Stomach (tissue), 9 donors: ENCODE data around the gene MYZAP. TPM values are rescaled to one million over a fixed set of nuclear protein-coding genes. Genes with fewer than 3 reads are reported as not detected.

Experiments
- DNase-seq, 2 donors: peaks; one replicate each; pipeline versions ENCODE4 v3.0.0 to v3.0.0-alpha.2; 2013 to 2019
- H3K27ac ChIP-seq, 5 donors: fragments of 200-600 bp in 4 of 5; sonication (generic) in 4 of 5; one replicate each; pipeline ENCODE4 v1.5.1; 2013 to 2019; ENCODE audit warnings: mild to moderate bottlenecking in 1 of 5, moderate library complexity in 1 of 5
- H3K27me3 ChIP-seq, 3 donors: fragments of 200-600 bp; sonication (generic); one replicate each; pipeline ENCODE4 v1.5.1; 2017 to 2019; ENCODE audit warnings: mixed run types in 1 of 3
- H3K36me3 ChIP-seq, 4 donors: fragments of 200-600 bp; sonication (generic); 1 replicate in 3 of 4; 2 replicates in 1 of 4; pipeline ENCODE4 v1.5.1; 2016 to 2019
- H3K4me1 ChIP-seq, 4 donors: fragments of 200-600 bp; sonication (generic); one replicate each; pipeline ENCODE4 v1.5.1; 2016 to 2019
- H3K4me3 ChIP-seq, 4 donors: fragments of 200-600 bp; sonication (generic) in 3 of 4; one replicate each; pipeline ENCODE4 v1.5.1; 2016 to 2019; ENCODE audit warnings: mild to moderate bottlenecking in 1 of 4
- H3K9me3 ChIP-seq, 4 donors: fragments of 200-600 bp; sonication (generic); one replicate each; pipeline ENCODE4 v1.5.1; 2016 to 2019
- EP300 ChIP-seq: sonication (generic); formaldehyde crosslinking; IDR thresholded peaks from one replicate; pipeline ENCODE4 v1.6.1; 2017; ENCODE audit warnings: antibody characterized with exemption
- POLR2A ChIP-seq, 4 donors: fragments of 450-650 bp; IDR thresholded peaks; one replicate each; pipeline ENCODE4 v1.6.1; 2016; ENCODE audit warnings: antibody characterized with exemption in 4 of 4, control low read depth in 2 of 4, mild to moderate bottlenecking in 1 of 4, moderate library complexity in 1 of 4
- POLR2AphosphoS5 ChIP-seq, 3 donors: sonication (generic); formaldehyde crosslinking; IDR thresholded peaks; one replicate each; pipeline ENCODE4 v1.6.1; 2016; ENCODE audit warnings: antibody characterized with exemption in 3 of 3
- WGBS, 5 donors: extraction: QIAGEN DNeasy Blood & Tissue Kit in 3 of 5; methylation state at CpG; one replicate each; pipeline versions ENCODE4 v1.1.5 to v1.1.7; 2013 to 2018; 5-methylcytosine and 5-hydroxymethylcytosine counted together
- intact Hi-C: fragments of 100-400 bp; cut with DNase I; formaldehyde crosslinking; loops from one replicate; pipeline ENCODE4 v1.15.1; 2023; ENCODE audit warnings: low total_unique reads
- polyA plus RNA-seq, 3 donors: library from polyadenylated mRNA; stranded (reverse); fragments of 200-250 nt; gene quantifications; one replicate each; pipeline ENCODE4 v1.2.3, GENCODE V29; 2013
- total RNA-seq, 5 donors: library from RNA; depleted of rRNA; stranded (reverse); fragments of >200 nt; gene quantifications; one replicate each; pipeline versions ENCODE4 v1.1.0 to v1.2.3, GENCODE V29; 2014 to 2016
- TF ChIP-seq, protein P1 (sequence below), 7 experiments: fragments of 450-650 bp in 4 of 7; fragments of 200-600 bp in 3 of 7; sonication (generic) in 3 of 7; IDR thresholded peaks; one replicate each; pipeline ENCODE4 v1.5.1; 2016 to 2019; ENCODE audit warnings: antibody characterized with exemption in 7 of 7, control low read depth in 2 of 7, mild to moderate bottlenecking in 1 of 7
- donor health status: healthy with polysubstance abuse.
- donor health status: Bipolar disorder and iron deficiency.
- donor health status: healthy.

Gene MYZAP
- total and polyA plus RNA-seq, 8 donors, result 9.4 to 59.8 (median 20.9) TPM; not detected in 1

DNA sequence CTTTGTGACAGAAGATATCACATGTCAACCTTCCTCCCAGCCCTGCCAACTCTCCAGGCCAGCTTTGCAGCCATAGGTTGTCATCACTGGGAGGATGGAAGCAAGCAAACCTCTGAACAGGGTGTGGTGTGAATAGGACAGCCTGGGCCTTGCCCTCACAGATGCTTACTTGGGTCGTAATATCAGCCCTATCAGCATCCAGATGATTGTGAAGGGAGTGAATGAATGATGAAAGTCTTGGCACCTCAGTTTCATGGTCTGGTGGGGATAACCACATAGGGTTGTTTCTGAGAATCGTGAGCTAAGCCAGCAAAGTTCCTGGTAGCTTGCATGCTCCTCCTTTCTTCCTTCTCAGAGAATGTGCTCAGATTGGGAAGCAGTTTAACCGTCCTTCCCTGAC lies 59.7 kb downstream of the MYZAP start:
- Histone ChIP-seq H3K4me3 (no peak overlapping the region), H3K9me3 (no peaks in the 10 kb centered on the region), H3K4me1 (peaks cover 0 to 17% (median 6%) of the 10 kb centered on the region in 4 donors), H3K27ac (no peak overlapping the region), H3K27me3 (no peaks in the 10 kb centered on the region), H3K36me3 (peaks cover 0 to 7% (median 3%) of the 10 kb centered on the region in 4 donors)
- WGBS, 5 donors, result 83 to 90% (median 84%) methylated on average over 3 of the region's 3 CpGs
- TF ChIP-seq POLR2AphosphoS5 (IDR thresholded peaks at IDR 0.05) (no peak), EP300 (no peak), POLR2A (IDR thresholded peaks at IDR 0.05) (no peak)
- TF ChIP-seq, protein P1, sequence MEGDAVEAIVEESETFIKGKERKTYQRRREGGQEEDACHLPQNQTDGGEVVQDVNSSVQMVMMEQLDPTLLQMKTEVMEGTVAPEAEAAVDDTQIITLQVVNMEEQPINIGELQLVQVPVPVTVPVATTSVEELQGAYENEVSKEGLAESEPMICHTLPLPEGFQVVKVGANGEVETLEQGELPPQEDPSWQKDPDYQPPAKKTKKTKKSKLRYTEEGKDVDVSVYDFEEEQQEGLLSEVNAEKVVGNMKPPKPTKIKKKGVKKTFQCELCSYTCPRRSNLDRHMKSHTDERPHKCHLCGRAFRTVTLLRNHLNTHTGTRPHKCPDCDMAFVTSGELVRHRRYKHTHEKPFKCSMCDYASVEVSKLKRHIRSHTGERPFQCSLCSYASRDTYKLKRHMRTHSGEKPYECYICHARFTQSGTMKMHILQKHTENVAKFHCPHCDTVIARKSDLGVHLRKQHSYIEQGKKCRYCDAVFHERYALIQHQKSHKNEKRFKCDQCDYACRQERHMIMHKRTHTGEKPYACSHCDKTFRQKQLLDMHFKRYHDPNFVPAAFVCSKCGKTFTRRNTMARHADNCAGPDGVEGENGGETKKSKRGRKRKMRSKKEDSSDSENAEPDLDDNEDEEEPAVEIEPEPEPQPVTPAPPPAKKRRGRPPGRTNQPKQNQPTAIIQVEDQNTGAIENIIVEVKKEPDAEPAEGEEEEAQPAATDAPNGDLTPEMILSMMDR (IDR thresholded peaks at IDR 0.05), result no peak
- intact Hi-C loops, result loop anchor here (10.0 kb wide), 1 partner anchor 213 kb away; no protein-coding TSS in a partner anchor
- no peak for DNase-seq

DNA sequence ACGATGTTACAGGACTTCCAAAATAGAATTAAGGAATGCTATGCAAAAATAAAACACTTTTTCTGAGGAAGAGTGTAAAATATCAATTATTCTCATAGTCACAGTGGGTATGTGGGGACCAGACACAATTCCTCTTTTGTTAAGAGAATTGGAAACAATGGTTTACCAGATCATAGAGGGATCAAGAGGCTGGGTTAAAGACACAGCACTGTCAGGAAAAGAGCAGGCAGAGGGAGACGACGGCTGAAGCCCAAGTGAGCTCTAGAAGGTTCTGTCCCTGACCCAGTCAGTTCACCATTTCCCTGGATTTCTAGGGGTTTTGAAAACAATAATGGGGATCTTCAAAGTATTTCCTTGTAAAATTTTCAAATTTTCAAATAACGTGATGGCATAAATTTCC lies 60.8 kb downstream of the MYZAP start:
- intact Hi-C loops, result loop anchor here (10.0 kb wide), 1 partner anchor 212 kb away; no protein-coding TSS in a partner anchor
- TF ChIP-seq EP300 (no peak), POLR2AphosphoS5 (IDR thresholded peaks at IDR 0.05) (no peak), POLR2A (IDR thresholded peaks at IDR 0.05) (no peak)
- TF ChIP-seq, protein P1 (IDR thresholded peaks at IDR 0.05), result no peak
- H3K36me3 ChIP-seq, result no peaks in the 10 kb centered on the region
- no peaks in the 10 kb centered on the region for H3K9me3 ChIP-seq
- H3K4me3 ChIP-seq, result no peak overlapping the region
- no peak overlapping the region for H3K27ac ChIP-seq
- 86 to 93% (median 92%) methylated on average over 4 of the region's 4 CpGs for WGBS, 5 donors
- H3K4me1 ChIP-seq, result peaks cover 0 to 7% (median 1%) of the 10 kb centered on the region in 4 donors
- no peaks in the 10 kb centered on the region for H3K27me3 ChIP-seq
- no peak for DNase-seq

DNA sequence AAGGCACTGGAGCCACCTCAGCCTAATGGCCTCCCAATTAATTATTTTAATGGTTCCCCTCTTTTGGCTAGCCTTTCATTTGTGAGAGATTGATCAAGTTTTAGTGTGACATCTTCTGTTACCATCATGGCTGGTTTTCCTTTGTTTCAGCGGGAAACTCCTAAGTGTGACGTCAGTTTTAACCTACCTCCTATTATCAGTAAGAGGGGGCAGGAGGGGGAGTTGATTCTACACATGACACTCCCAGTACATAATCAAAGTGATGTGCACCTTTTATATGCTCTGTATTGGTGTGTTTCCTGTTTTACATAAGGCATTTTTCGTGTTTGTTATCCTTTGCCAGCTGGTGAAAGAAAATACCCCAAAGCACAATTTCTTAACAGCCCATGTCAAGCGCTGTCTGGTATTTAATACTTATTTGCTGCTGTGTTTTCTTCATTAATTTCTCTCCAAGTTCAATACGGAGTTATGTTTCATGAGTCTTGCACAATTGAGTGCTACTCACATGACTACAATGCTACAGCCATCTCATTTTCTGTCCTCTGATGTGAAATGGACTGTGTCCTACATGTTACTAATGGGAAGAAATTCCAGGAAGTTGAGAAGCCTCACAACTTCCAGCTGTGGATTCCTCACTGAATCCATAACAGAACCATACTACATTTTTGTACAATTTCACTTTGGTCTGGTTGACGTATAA lies 62.6 kb downstream of the MYZAP start:
- intact Hi-C loops, result loop anchor here (10.0 kb wide), 1 partner anchor 210 kb away; no protein-coding TSS in a partner anchor
- 76 to 85% (median 81%) methylated on average over 6 of the region's 6 CpGs for WGBS, 5 donors
- TF ChIP-seq, protein P1 (IDR thresholded peaks at IDR 0.05), result no peak
- no peak for TF ChIP-seq EP300
- TF ChIP-seq POLR2AphosphoS5 (IDR thresholded peaks at IDR 0.05), result peak in 1 of 3 donors; percentile 6
- Histone ChIP-seq H3K4me3 (no peak overlapping the region), H3K27me3 (no peaks in the 10 kb centered on the region), H3K27ac (peak overlapping the region in 1 of 5 donors; percentile 4), H3K36me3 (no peaks in the 10 kb centered on the region), H3K9me3 (no peaks in the 10 kb centered on the region), H3K4me1 (peaks cover 0 to 4% (median 0%) of the 10 kb centered on the region in 4 donors)
- DNase-seq, result peak in 1 of 2 donors; percentile 65

DNA sequence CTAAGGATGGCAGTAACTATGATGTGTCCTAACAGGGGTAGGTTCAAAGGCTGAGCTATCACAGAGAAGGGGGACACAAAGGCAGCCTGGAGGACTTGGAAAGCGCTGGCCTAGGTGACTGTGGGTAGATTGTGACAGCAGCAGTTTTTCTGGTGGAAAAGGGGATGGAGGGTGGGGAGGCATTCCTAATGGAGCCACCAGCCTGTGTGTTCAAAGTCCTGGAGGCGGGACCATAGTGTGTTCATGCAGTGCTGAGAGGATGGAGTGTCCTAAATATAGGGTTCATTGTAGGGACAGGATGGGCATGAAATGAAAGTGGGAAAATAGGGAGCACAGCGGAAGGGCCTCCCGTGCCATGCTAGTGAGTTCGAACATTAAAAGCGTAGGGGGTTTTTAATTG lies 63.3 kb downstream of the MYZAP start:
- no peak for DNase-seq
- intact Hi-C loops, result loop anchor here (10.0 kb wide), 1 partner anchor 210 kb away; no protein-coding TSS in a partner anchor
- TF ChIP-seq EP300 (no peak), POLR2A (IDR thresholded peaks at IDR 0.05) (no peak), POLR2AphosphoS5 (IDR thresholded peaks at IDR 0.05) (no peak)
- TF ChIP-seq, protein P1 (IDR thresholded peaks at IDR 0.05), result no peak

More for the DNA sequence above, 63.3 kb downstream of the MYZAP start:
- WGBS, 5 donors, result 79 to 89% (median 81%) methylated on average over 6 of the region's 6 CpGs
- Histone ChIP-seq H3K27me3 (no peaks in the 10 kb centered on the region), H3K4me1 (peaks cover 0 to 4% (median 0%) of the 10 kb centered on the region in 4 donors), H3K9me3 (no peaks in the 10 kb centered on the region), H3K27ac (no peak overlapping the region), H3K36me3 (no peaks in the 10 kb centered on the region), H3K4me3 (no peak overlapping the region)
